Measurements from ENCODE around the gene GSTM3.
"Not testable (repeated sequence)": the region's sequence is repeated elsewhere in the genome, so short reads cannot be mapped to it uniquely, and the experiment has no call there.

- TF ChIP-seq EZH2 (IDR thresholded peaks at IDR 0.05); POLR2AphosphoS5 (IDR thresholded peaks at IDR 0.05; ENCODE audit: borderline replicate concordance, low read depth, low read length): not testable (repeated sequence)
These were observed 55.4 kb downstream of the GSTM3 start for GRCh38 chr1:109685399-109685798.

All from SK-N-MC (cell line).